GM18868 (cell line): ENCODE results near the gene FOXRED2.
"Not testable (repeated sequence)": the region's sequence is repeated elsewhere in the genome, so short reads cannot be mapped to it uniquely, and the experiment has no call there.

Source experiments
- ATAC-seq: cut with Tn5 transposase; IDR thresholded peaks from one replicate; pipeline ENCODE4 v1.9.1; 2021; ENCODE audit warnings: mild to moderate bottlenecking, moderate library complexity; ENCODE audit not compliant: unreplicated experiment

The FOXRED2 gene

GRCh38 chr22:36519906-36520305, 13.1 kb upstream of the FOXRED2 start:
- ATAC-seq, result not testable (repeated sequence)

DNA sequence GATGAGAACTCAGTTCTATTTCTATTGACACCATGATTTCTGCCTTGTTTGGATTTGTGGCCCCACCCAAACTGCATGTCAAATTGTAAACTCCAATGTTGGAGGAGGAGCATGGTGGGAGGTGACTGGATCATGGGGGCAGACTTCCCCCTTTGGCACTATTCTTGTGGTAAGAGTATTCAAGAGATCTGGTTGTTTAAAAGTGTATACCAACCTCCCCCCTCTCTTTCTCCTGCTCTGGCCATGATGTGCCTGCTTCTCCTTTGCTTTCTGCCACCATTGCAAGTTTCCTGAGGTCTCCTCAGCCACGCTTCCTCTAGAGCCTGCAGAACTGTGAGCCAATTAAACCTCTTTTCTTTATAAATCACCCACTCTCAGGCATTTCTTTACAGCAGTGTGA, 7.9 kb upstream of the FOXRED2 start:
- ATAC-seq, result no peak

- no peak for ATAC-seq
These were observed 6.2 kb upstream of the FOXRED2 start for GRCh38 chr22:36512991-36513390.

DNA sequence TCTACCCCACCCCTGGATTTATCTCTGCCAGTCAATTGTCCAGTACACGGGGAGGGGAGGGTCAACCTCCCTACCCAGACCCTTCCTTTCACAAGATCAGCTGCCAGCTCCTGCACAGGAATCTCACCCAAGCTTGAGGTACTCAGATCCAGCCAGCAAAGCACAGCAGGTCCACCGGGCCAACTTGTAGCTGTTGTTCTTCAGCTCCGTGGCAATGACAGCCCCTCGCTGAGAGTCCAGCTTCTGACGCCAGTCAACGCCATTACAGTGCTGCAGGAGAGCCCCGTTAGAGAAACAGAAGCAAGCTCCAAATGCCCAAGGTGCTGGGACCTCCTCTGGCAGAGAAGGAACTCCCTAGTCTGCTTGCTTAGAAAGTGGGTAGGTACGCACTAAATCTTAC, 5.5 kb upstream of the FOXRED2 start:
- ATAC-seq, result no peak

DNA sequence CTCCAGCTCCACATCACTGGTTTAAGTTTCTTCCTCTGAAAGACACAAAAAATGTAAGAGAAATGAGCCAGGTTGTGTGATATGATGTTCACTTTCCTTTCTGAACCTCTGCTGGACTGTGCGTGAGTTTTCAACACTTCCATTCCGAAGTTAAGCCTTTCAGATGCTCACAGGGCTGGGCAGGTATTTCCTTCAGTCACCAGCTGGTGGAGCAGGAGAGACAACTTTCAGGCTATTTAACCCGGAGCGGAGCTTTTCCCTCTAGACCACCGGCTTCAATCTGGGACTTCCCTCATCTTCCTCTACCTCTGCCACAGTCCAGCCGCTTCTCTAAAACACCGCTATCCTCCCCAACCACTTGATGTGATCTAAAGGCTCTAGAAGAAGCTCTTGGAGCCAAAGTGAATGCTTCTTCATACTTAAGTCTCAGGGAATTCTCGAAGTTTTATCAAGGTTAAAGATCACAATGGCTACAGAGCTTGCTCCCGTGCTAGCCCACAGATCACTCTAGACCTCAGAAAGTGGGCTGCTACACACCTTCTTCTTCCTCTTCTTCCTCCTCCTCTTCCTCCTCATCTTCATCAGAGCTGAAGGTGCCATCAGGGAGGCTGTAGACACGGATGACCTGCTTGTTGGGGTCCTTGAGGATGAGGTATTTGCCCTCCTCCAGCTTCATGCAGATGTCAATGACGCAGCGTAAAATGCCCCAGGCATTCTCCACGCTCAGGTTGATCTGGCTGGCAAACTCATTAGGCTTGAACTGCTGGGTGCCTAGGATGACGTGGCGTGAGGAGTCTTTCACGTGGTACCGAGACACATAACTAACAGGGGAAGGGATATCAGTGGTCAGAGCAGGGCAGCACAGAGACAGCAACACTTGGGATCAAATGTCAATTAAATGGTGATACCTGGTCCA, 4.4 kb upstream of the FOXRED2 start:
- ATAC-seq, result no peak

- no peak for ATAC-seq
These were observed 3.5 kb upstream of the FOXRED2 start for GRCh38 chr22:36510384-36510783.

DNA sequence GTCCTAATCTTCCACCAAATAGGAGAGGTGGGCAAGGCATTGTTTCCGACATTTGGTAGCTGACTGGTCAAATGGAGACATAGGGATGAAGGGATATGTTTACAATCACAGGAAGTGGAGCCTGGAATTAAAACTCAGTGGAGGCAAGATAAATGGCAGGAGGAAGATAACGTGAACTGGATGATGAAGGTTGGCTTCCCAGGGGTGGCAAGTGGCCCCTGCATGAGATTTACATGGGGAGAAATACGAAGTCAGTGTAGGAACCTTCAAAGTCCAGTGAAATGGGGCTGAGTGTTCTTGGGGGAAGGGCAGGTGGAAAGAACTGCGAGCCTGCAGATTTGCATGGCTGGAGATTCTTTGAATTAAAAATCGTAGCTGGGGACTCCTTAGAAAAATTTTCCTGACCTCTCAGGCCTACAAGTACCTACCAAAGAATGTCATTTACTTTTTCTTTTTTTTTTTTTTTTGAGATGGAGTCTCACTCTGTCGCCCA, 724 bp upstream of the FOXRED2 start:
- ATAC-seq, result no peak

DNA sequence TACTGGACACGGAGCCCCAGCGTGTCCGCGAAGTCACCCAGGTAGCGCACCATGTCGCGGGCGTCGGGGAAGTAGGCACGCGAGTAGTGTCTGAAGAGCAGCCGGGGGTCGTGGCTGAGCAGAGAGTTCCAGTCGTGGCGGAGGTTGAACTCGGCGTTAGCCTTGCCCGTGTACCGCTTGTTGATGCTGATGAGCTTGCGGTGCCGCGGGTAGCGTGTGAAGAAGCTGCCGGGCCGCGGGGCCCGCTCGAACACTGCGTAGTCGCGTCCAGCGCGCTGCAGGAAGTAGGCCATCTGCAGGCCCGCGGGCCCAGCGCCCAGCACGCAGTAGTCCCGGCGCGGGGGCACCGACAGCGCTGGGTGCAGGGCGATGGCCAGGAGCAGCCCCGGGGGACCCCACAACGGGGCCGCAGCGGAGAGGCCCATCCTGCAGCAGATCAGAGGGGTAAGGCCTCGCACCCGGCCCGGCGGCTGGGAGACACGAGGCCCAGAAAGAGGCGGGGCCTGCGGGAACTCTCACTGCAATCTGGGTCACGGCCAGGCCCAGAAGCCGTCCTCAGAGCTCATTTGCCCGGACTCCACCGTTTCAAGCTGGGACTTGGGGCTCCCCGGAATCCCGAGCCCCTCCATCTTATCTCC, 723 bp downstream of the FOXRED2 start:
- no peak for ATAC-seq

DNA sequence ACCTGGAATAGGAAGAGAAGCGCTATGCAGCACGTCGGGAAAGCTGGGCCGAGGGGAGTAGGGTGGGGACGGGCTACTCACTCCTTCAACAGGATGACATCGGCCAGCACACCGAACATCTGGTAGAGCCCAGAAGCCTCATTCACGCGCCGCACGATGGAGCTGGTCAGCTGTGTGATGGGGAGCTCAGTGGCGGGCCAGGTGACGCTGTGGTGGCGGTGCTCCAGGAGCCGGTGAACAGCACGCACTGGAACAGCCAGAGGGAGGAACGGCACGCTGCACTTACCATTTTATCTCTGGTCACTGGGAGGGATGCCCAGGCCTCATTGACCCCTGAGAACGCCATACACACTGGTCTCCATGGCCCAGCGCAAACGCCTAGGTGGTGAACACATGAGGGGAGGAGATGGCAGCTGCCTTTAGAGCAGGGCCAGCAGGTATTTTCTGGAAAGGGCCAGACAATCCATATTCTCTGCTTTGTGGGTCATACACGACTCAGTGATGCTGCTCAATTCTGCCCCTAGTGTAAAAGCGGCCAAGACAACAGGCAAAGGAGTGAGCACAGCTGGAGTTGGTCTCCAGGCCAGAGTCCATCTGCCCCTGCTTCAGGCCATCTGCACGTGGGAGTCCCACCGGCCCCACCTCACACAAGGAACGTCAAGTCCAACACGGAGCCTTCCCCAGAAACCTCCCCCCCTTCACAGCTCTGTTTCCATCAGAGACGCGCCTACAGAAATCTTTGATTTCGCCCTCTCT, 8.8 kb downstream of the FOXRED2 start:
- no peak for ATAC-seq

DNA sequence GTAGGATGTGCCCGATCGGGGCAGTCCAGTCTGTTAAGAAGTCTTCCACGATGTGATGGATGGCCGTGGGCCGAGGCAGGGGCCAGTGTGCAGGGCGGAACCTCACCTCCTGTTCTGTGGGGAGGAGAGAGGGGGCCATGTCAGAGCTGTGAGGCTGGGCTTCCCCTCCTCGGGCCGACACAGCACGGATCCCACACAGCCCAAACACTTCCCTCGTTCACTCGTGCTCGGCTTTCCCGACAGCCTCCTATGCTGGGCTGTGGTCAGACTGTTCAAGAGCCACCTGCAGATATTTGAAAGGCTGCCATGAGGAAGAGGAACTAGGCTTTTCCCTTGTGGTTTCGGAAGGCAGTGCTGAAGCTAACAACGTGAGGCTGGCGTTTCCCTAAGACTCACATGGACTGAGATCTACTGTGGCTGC, 13.1 kb downstream of the FOXRED2 start:
- peak; percentile 76 for ATAC-seq

- ATAC-seq, result no peak
These were observed 14.7 kb downstream of the FOXRED2 start for GRCh38 chr22:36492109-36492508.

DNA sequence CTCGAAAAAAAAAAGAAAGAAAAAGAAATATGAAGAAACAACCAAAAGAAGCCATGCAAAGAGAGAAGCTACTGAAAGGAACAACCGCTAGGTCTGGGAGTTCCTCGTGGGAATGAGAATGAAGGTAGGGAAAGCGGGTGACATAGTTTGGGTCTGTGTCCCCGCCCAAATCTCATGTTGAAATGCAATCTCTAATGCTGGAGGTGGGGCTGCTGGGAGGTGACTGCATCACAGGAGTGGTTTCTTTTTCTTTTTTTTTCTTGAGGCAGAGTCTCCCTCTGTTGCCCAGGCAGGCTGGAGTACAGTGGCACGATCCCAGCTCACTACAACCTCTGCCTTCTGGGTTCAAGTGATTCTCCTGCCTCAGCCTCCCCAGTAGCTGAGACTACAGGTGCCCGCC, 15.7 kb downstream of the FOXRED2 start:
- no peak for ATAC-seq

- no peak for ATAC-seq
These were observed 20.0 kb downstream of the FOXRED2 start for GRCh38 chr22:36486619-36487384.

- ATAC-seq, result peak; percentile 80
These were observed 25.3 kb downstream of the FOXRED2 start, which contains the start of gene TXN2 for GRCh38 chr22:36481393-36482168. Gene TXN2, minus strand, starts transcription at chr22:36481640. Its CDS starts 803 bp downstream, at chr22:36480837.

DNA sequence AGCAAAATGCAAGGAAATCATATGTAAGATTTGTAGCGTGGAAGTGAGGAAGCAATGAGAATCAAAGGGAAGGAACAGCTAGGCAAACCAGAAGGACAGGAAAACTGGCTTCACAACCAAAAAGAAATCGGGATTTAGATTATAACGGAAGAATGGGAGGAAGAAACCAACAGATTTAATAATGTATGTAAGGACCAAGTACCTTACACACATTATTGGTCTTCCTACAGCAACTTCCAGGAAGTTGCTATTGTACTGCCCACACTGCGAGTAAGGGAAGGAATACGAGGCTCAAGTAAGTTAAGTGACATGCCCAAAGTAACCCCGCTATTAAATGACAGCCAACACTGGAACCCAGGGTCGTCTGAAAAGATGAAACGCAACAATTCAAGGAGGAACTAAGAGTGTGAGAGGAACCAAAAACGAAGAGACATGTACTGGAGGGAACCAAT, 25.9 kb downstream of the FOXRED2 start:
- ATAC-seq, result no peak

- ATAC-seq, result no peak
These were observed 27.9 kb downstream of the FOXRED2 start for GRCh38 chr22:36478966-36479365.

- ATAC-seq, result no peak
These were observed 31.5 kb downstream of the FOXRED2 start for GRCh38 chr22:36475341-36475740.

DNA sequence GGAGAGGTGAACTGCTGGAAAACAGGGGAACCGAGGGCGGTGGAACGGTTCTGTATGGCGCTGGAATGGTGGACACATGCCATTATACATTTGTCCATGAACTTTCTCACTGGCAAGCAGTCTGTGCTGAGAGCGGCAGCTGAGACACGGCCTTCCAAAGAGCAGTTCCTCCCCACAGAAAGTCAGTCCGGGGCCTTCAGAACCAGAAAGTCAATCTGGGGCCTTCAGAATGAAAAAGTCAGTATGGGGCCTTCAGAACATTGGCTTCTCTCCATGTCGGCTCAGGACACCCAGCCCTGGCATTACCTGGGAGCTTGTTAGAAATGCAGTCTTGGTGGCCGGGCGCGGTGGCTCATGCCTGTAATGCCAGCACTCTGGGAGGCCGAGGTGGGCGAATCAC, 34.2 kb downstream of the FOXRED2 start:
- no peak for ATAC-seq

DNA sequence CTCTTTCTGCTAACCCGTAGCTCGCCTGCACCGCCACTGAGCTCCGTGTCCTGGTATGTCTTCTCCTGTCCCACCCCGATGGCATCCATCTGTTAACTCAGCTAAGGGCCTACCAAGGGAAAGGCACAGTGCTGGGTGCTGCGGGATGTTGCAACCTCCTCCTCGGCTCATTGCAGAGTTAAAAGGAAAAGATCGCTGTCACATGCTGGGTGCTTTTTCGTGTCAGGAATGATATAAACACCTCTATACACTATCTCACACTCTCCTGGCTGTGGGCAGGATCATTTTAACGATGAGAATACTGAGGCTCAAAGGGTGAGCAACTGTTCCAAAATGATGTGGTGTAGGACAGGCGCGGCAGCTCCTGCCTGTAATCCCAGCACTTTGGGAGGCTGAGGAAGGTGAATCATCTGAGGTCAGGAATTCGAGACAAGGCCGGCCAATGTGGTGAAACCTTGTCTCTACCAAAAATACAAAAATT, 35.5 kb downstream of the FOXRED2 start:
- no peak for ATAC-seq

DNA sequence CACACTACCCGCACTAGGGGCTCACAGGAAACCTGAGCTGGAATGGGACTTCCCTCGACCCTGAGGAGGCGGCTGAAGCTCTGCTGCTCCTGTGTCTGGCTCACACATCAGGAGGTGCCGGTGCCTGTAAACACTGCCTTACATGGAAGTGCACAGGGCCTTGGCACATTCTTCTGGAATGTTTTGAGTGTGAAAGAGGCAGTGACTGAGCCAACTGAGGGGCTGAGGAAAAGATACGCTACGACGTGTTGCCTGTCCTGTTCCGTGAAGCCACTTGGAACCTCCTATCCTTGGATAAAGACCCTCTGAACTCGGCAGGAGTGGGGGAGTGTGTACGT, 35.9 kb downstream of the FOXRED2 start:
- no peak for ATAC-seq
